K562 (cell line): Measurements from ENCODE around the gene PRELID3B. TPM values are rescaled to one million over a fixed set of nuclear protein-coding genes. Genes with fewer than 3 reads are reported as not detected.

Experiments
- ATAC-seq: fragments of 200-7000 bp; cut with Tn5 transposase; 3 replicates; pipeline ENCODE4 v1.9.1; 2020; ENCODE audit warnings: moderate library complexity
- BruUV-seq: library from RNA; stranded (reverse); fragments of 400-500 nt; replicated peaks from 2 replicates; lab custom pipeline; 2021; lab: Mats Ljungman, UMichigan
- CTCF ChIA-PET: fragments of 300-600 bp; formaldehyde crosslinking; extraction: SDS; loops from one replicate; lab custom pipeline; 2021; ENCODE audit warnings: low intra/inter-chr PET ratio; lab: Yijun Ruan, JAX
- POLR2A ChIA-PET: fragments of 300-600, 350-650 bp; sonication (Branson Sonifier 250); formaldehyde crosslinking; extraction: SDS; loops from one replicate; lab custom pipeline; 2021; ENCODE audit warnings: antibody characterized with exemption, inconsistent platforms; lab: Yijun Ruan, JAX
- DNase-seq, 4 experiments: peaks; one replicate each; pipeline versions ENCODE4 v3.0.0 to v3.0.0-alpha.2; 2011 to 2018; ENCODE audit warnings: low spot score in 3 of 4, mixed read lengths in 3 of 4; ENCODE audit errors: extremely low read depth in 1 of 4
- FAIRE-seq: peaks from 2 replicates; lab custom pipeline; 2011; peaks lifted over from hg19 to GRCh38; lab: Jason Lieb, UNC
- H2AFZ ChIP-seq: 2 replicates; pipeline ENCODE4 v1.6.0; 2011; ENCODE audit warnings: low read depth, low read length, control low read depth, inconsistent platforms
- H3K27ac ChIP-seq: fragments of 200-600 bp; 3 replicates; pipeline ENCODE4 v1.8.0; 2011; ENCODE audit warnings: low read depth, mild to moderate bottlenecking, control low read depth, inconsistent platforms, low read length, moderate library complexity, mixed read lengths; ENCODE audit errors: extremely low read depth
- H3K27me3 ChIP-seq, 2 experiments: fragments of 300-600 bp in 1 of 2; 2 replicates in 1 of 2; 3 replicates in 1 of 2; pipeline versions ENCODE4 v1.6.0 to v1.8.0; 2011; ENCODE audit warnings: inconsistent platforms in 2 of 2, low read length in 2 of 2, mild to moderate bottlenecking in 1 of 2, mixed read lengths in 1 of 2, moderate library complexity in 1 of 2; ENCODE audit not compliant: control insufficient read depth in 2 of 2, insufficient read depth in 2 of 2
- H3K36me3 ChIP-seq: fragments of 300-600 bp; 3 replicates; pipeline ENCODE4 v1.8.0; 2011; ENCODE audit warnings: mild to moderate bottlenecking, low read length, inconsistent platforms; ENCODE audit not compliant: control insufficient read depth, insufficient read depth
- H3K4me1 ChIP-seq, 2 experiments: fragments of 200-600 bp in 1 of 2; replicated peaks in 1 of 2; 2 replicates in 1 of 2; 3 replicates in 1 of 2; pipeline versions ENCODE4 v1.5.1 to v1.8.0; 2011; ENCODE audit warnings: inconsistent platforms in 2 of 2, low read length in 2 of 2, mild to moderate bottlenecking in 1 of 2, mixed read lengths in 1 of 2, moderate library complexity in 1 of 2; ENCODE audit not compliant: control insufficient read depth in 2 of 2, insufficient read depth in 2 of 2
- H3K4me2 ChIP-seq: 2 replicates; pipeline ENCODE4 v1.6.1; 2011; ENCODE audit warnings: low read length, control low read depth, inconsistent platforms, mixed read lengths; ENCODE audit not compliant: insufficient read depth
- H3K4me3 ChIP-seq: fragments of 200-600 bp; sonication (generic), shearing (Covaris generic); 2 replicates; pipeline ENCODE4 v1.5.1; 2016; ENCODE audit warnings: control low read depth, inconsistent platforms
- H3K79me2 ChIP-seq: fragments of 200-600 bp; 3 replicates; pipeline ENCODE4 v1.8.0; 2011; ENCODE audit warnings: low read length, inconsistent platforms; ENCODE audit not compliant: control insufficient read depth, insufficient read depth
- H3K9ac ChIP-seq, 2 experiments: 2 replicates each; pipeline versions ENCODE4 v1.6.0 to v1.6.1; 2011; ENCODE audit warnings: low read depth in 2 of 2, low read length in 2 of 2, control low read depth in 1 of 2, inconsistent platforms in 1 of 2, mild to moderate bottlenecking in 1 of 2, mixed read lengths in 1 of 2; ENCODE audit not compliant: insufficient read depth in 1 of 2
- H3K9me1 ChIP-seq: one replicate; pipeline ENCODE4 v1.6.0; 2011; ENCODE audit warnings: inconsistent platforms, mild to moderate bottlenecking, low read length, moderate library complexity; ENCODE audit not compliant: control insufficient read depth, insufficient read depth
- H3K9me3 ChIP-seq: replicated peaks from 2 replicates; pipeline ENCODE4 v1.5.1; 2011; ENCODE audit warnings: low read depth, low read length, inconsistent platforms; ENCODE audit not compliant: control insufficient read depth, insufficient read depth
- H4K20me1 ChIP-seq: replicated peaks from 2 replicates; pipeline ENCODE4 v1.6.1; 2011; ENCODE audit warnings: low read length, inconsistent platforms, mixed read lengths; ENCODE audit not compliant: control insufficient read depth, insufficient read depth
- BRD4 ChIP-seq: fragments of 200-600 bp; sonication (generic); IDR thresholded peaks from 2 replicates; pipeline ENCODE4 v1.6.1; 2017; ENCODE audit warnings: inconsistent platforms
- CBFA2T3 ChIP-seq: fragments of 450-650 bp; IDR thresholded peaks from 2 replicates; pipeline ENCODE4 v1.6.1; 2017
- DDX20 ChIP-seq: fragments of 450-650 bp; IDR thresholded peaks from 2 replicates; pipeline ENCODE4 v1.6.1; 2016; ENCODE audit warnings: missing genetic modification characterization, low read depth, mild to moderate bottlenecking, missing compliant biosample characterization, moderate library complexity
- EGR1 ChIP-seq: fragments of 450-650 bp; conservative IDR thresholded peaks from 2 replicates; pipeline ENCODE4 v1.6.1; 2017; ENCODE audit warnings: mild to moderate bottlenecking
- ESRRB ChIP-seq: fragments of 250-450 bp; sonication (Bioruptor Pico); IDR thresholded peaks from 2 replicates; pipeline ENCODE4 v1.5.0; 2020; ENCODE audit warnings: mild to moderate bottlenecking, moderate library complexity, borderline replicate concordance
- POLR2A ChIP-seq: fragments of 450-650 bp; conservative IDR thresholded peaks from 2 replicates; pipeline ENCODE4 v1.6.1; 2016
- POLR2AphosphoS2 ChIP-seq: IDR thresholded peaks from 2 replicates; pipeline ENCODE4 v1.6.1; 2012; ENCODE audit warnings: low read length, improper control_type of control experiment
- XRCC4 ChIP-seq: IDR thresholded peaks from one replicate; pipeline ENCODE4 v1.6.1; 2011; ENCODE audit not compliant: insufficient read depth, insufficient read length; ENCODE audit errors: extremely low read depth
- ZNF41 ChIP-seq: fragments of 250-450 bp; sonication (Bioruptor Pico); conservative IDR thresholded peaks from 2 replicates; pipeline ENCODE4 v1.4.0; 2020; ENCODE audit warnings: mild to moderate bottlenecking
- ZNF764 ChIP-seq: fragments of 250-450 bp; sonication (Bioruptor Pico); IDR thresholded peaks from 2 replicates; pipeline ENCODE4 v1.4.0; 2020; ENCODE audit warnings: low read depth, mild to moderate bottlenecking, moderate library complexity
- ZNF79 ChIP-seq: fragments of 250-450 bp; sonication (Bioruptor Pico); IDR thresholded peaks from 2 replicates; pipeline ENCODE4 v1.4.0; 2020; ENCODE audit warnings: low read depth, mild to moderate bottlenecking, moderate library complexity
- WGBS: fragments of 100-300 bp; shearing (Covaris generic); methylation state at CpG from one replicate; pipeline ENCODE4 v1.1.6; 2016; ENCODE audit warnings: low coverage, mixed read lengths; ENCODE audit not compliant: insufficient coverage; ENCODE audit errors: missing lambda C conversion rate; 5-methylcytosine and 5-hydroxymethylcytosine counted together
- in situ Hi-C: fragments of 300-500 bp; cut with MboI; formaldehyde crosslinking; loops from 4 replicates; pipeline ENCODE4 v1.15.0; 2018; ENCODE audit warnings: inconsistent platforms, mixed read lengths
- intact Hi-C: fragments of 100-400 bp; cut with micrococcal nuclease; formaldehyde crosslinking; loops from 2 replicates; pipeline ENCODE4 v1.14.2; 2022
- polyA plus RNA-seq, 8 experiments: library from polyadenylated mRNA; depleted of rRNA in 4 of 8; stranded (reverse) in 5 of 8; unstranded in 3 of 8; fragments of >200 nt; fragmentation: Nextera tagmentation in 2 of 8; fragmentation: Illumina TruSeq in 1 of 8; extraction: Ambion mirVana in 2 of 8; extraction: Trizol in 1 of 8; gene quantifications; 2 replicates each; pipeline versions ENCODE4 v1.2.1 to v1.2.3, GENCODE V29; 2011 to 2014; ENCODE audit warnings: inconsistent platforms in 1 of 8, missing spikeins in 1 of 8
- total RNA-seq, 7 experiments: library from RNA; depleted of rRNA in 6 of 7; stranded (reverse); fragments of >200 nt in 6 of 7; fragmentation: Illumina TruSeq in 2 of 7; extraction: Trizol in 2 of 7; gene quantifications; 2 replicates each; pipeline versions ENCODE4 v1.2.1 to v1.2.3, GENCODE V29; 2011 to 2021; ENCODE audit warnings: low replicate concordance in 1 of 7
- TF ChIP-seq, protein P1 (sequence below): fragments of 450-650 bp; IDR thresholded peaks from 2 replicates; pipeline ENCODE4 v1.6.1; 2014; ENCODE audit warnings: low read depth, mild to moderate bottlenecking, moderate library complexity, borderline replicate concordance
- TF ChIP-seq, protein P2 (sequence below): fragments of 450-650 bp; formaldehyde crosslinking; IDR thresholded peaks from 2 replicates; pipeline ENCODE4 v1.4.0; 2022; ENCODE audit warnings: mild to moderate bottlenecking, moderate library complexity
- TF ChIP-seq, protein P3 (sequence below): fragments of 250-450 bp; sonication (Bioruptor Pico); IDR thresholded peaks from 2 replicates; pipeline ENCODE4 v1.5.1; 2021; ENCODE audit warnings: mild to moderate bottlenecking

PRELID3B gene
- total and polyA plus RNA-seq, 9 of the 15 experiments (the other 6 are each of a cell fraction or from before 2014, with no cell fraction given), result 77.0 to 186 (median 101) TPM

DNA sequence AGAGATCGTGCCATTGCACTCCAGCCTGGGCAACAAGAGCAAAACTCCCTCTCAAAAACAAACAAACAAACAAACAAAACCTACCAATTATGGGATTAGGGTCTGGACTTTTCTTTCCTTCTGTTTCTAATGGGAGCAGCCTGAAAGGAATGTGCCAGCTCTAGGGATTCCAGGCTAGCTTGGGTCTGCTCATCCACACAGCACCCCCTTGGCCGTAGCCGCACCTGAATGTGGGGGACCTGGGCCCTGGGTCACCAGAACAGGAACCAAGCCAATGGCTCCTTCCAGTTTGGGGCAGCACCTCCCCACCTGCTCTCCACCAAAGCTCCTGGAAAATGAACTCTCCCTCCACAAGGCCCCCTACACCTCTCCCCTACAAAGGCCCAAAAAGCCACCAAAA is 42.3 kb downstream of the PRELID3B start:
- H4K20me1 ChIP-seq, result peaks cover 2% of the 10 kb centered on the region
- BruUV-seq, result no TSS peak
- TF ChIP-seq EGR1, result no peak
- no peak for TF ChIP-seq ESRRB (CRISPR knock-in tag)
- TF ChIP-seq POLR2AphosphoS2, result no peak
- peaks cover 84% of the 10 kb centered on the region for H3K36me3 ChIP-seq
- no peak overlapping the region for H2AFZ ChIP-seq
- H3K4me1 ChIP-seq, result peaks cover 8 to 47% of the 10 kb centered on the region in 2 experiments; a peak in 4 of 5 replicates
- no peaks in the 10 kb centered on the region for H3K9me3 ChIP-seq
- FAIRE-seq (no peak), ATAC-seq (no peak), DNase-seq (no peak)
- no peak overlapping the region for H3K9ac ChIP-seq
- no peak overlapping the region for H3K4me2 ChIP-seq
- WGBS, result 76% methylated on average over 3 of the region's 3 CpGs
- no peaks in the 10 kb centered on the region for H3K9me1 ChIP-seq
- CTCF ChIA-PET, result no interaction called here
- POLR2A ChIA-PET, result interaction anchor here (1.1 kb wide), 1 partner anchor 21 kb away, joined by 3 read pairs; no protein-coding TSS in a partner anchor
- intact Hi-C loops, result no loop called here
- H3K27ac ChIP-seq, result no peak overlapping the region
- no peak overlapping the region for H3K4me3 ChIP-seq
- peaks cover 21% of the 10 kb centered on the region for H3K79me2 ChIP-seq
- H3K27me3 ChIP-seq, result no peaks in the 10 kb centered on the region
- in situ Hi-C loops, result no loop called here

DNA sequence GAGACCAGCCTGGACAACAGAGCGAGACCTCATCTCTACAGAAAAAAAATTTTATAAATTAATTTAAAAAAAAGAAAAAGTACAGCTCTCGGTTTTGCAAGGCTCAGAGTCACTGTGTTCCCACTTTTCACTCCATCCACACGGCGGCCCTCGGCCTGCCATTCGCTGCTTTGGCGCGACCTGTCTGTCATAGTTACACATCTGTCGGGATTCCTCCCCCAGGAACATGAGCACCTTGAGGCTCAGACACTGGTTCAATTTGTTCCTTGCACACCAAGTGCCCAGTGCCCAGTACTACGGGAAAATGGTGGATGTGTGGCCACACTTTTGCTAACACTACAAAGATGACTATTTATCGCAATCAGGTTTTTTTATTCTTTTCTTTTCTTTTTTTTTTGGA is 43.9 kb downstream of the PRELID3B start:
- H3K27me3 ChIP-seq, result no peaks in the 10 kb centered on the region
- in situ Hi-C loops, result no loop called here
- ATAC-seq, result no peak
- POLR2A ChIA-PET, result interaction anchor here (1.3 to 2.4 kb wide), 3 partner anchors 9 to 21 kb away, joined by 3 to 6 read pairs (median 6); partner anchors contain the start of gene TUBB1
- no TSS peak for BruUV-seq
- 88% methylated on average over 11 of the region's 11 CpGs for WGBS
- H3K4me2 ChIP-seq, result no peak overlapping the region
- H2AFZ ChIP-seq, result no peak overlapping the region
- H3K9me3 ChIP-seq, result no peaks in the 10 kb centered on the region
- FAIRE-seq, result no peak
- H3K36me3 ChIP-seq, result peaks cover 85% of the 10 kb centered on the region
- no peak overlapping the region for H3K27ac ChIP-seq
- H3K9ac ChIP-seq, result no peak overlapping the region; a peak in 1 of 4 replicates
- H3K79me2 ChIP-seq, result 0 out of 3 replicates have a peak, but pooled peaks cover 4% of the 10 kb centered on the region
- no peak for DNase-seq
- intact Hi-C loops, result no loop called here
- H3K4me3 ChIP-seq, result no peak overlapping the region
- CTCF ChIA-PET, result no interaction called here
- H4K20me1 ChIP-seq, result peaks cover 5% of the 10 kb centered on the region; the same call in 1 of the 2 replicates
- no peaks in the 10 kb centered on the region for H3K9me1 ChIP-seq
- H3K4me1 ChIP-seq, result peaks cover 0 to 31% of the 10 kb centered on the region in 2 experiments; a peak in 2 of 5 replicates
- TF ChIP-seq ZNF764 (CRISPR knock-in tag), result no peak
- no peak for TF ChIP-seq XRCC4
- TF ChIP-seq, protein P1, sequence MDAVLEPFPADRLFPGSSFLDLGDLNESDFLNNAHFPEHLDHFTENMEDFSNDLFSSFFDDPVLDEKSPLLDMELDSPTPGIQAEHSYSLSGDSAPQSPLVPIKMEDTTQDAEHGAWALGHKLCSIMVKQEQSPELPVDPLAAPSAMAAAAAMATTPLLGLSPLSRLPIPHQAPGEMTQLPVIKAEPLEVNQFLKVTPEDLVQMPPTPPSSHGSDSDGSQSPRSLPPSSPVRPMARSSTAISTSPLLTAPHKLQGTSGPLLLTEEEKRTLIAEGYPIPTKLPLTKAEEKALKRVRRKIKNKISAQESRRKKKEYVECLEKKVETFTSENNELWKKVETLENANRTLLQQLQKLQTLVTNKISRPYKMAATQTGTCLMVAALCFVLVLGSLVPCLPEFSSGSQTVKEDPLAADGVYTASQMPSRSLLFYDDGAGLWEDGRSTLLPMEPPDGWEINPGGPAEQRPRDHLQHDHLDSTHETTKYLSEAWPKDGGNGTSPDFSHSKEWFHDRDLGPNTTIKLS, result no peak
- no peak for TF ChIP-seq ZNF79 (CRISPR knock-in tag)
- TF ChIP-seq DDX20 (tag), result no peak
- TF ChIP-seq, protein P2, sequence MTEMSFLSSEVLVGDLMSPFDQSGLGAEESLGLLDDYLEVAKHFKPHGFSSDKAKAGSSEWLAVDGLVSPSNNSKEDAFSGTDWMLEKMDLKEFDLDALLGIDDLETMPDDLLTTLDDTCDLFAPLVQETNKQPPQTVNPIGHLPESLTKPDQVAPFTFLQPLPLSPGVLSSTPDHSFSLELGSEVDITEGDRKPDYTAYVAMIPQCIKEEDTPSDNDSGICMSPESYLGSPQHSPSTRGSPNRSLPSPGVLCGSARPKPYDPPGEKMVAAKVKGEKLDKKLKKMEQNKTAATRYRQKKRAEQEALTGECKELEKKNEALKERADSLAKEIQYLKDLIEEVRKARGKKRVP (CRISPR knock-in tag), result no peak
- TF ChIP-seq CBFA2T3, result no peak
- TF ChIP-seq, protein P3, sequence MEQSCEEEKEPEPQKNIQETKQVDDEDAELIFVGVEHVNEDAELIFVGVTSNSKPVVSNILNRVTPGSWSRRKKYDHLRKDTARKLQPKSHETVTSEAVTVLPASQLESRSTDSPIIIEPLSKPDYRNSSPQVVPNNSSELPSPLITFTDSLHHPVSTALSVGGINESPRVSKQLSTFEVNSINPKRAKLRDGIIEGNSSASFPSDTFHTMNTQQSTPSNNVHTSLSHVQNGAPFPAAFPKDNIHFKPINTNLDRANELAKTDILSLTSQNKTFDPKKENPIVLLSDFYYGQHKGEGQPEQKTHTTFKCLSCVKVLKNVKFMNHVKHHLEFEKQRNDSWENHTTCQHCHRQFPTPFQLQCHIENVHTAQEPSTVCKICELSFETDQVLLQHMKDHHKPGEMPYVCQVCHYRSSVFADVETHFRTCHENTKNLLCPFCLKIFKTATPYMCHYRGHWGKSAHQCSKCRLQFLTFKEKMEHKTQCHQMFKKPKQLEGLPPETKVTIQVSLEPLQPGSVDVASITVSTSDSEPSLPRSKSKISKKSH (CRISPR knock-in tag), result no peak
- TF ChIP-seq BRD4, result no peak
- TF ChIP-seq POLR2A, result no peak
- no peak for TF ChIP-seq ZNF41 (CRISPR knock-in tag)
